ENCODE data around the gene ALPG. TPM values are rescaled to one million over a fixed set of nuclear protein-coding genes. Genes with fewer than 3 reads are reported as not detected.

Gene ALPG
- total and polyA plus RNA-seq, 10 of the 15 experiments (the other 5 are each of a cell fraction or from before 2014, with no cell fraction given): not detected

GRCh38 chr2:232434091-232434490 is 27.4 kb downstream of the ALPG start:
- H4K20me1 ChIP-seq (ENCODE audit: control insufficient read depth, insufficient read depth): no peaks in the 10 kb centered on the region
- ChIA-PET RAD21 (ENCODE audit: unreplicated experiment) (no interaction called here), POLR2A (no interaction called here), CTCF (interaction anchor here (2.1 kb wide), 1 partner anchor 13 kb away, joined by 4 read pairs; no protein-coding TSS in a partner anchor), SMC1A (ENCODE audit: uncharacterized antibody, unreplicated experiment) (no interaction called here)
- no peaks in the 10 kb centered on the region for H3K79me2 ChIP-seq (ENCODE audit: control insufficient read depth, insufficient read depth, low read length)
- in situ Hi-C loops (cut with MboI): loop anchor here (5.0 kb wide), 2 partner anchors 52 to 527 kb away; no protein-coding TSS in a partner anchor
- H3K9me3 ChIP-seq (replicated peaks; ENCODE audit: control insufficient read depth, insufficient read depth, low read length): no peaks in the 10 kb centered on the region
- no peak for ATAC-seq
- H3K4me1 ChIP-seq (ENCODE audit: control insufficient read depth, insufficient read depth, low read length): no peaks in the 10 kb centered on the region
- H3K36me3 ChIP-seq (ENCODE audit: control insufficient read depth in 2 of 2, insufficient read depth in 2 of 2, low read length in 1 of 2): no peaks in the 10 kb centered on the region
- H3K27ac ChIP-seq (ENCODE audit: control insufficient read depth, insufficient read depth): no peak overlapping the region
- intact Hi-C loops (cut with micrococcal nuclease; ENCODE audit: unreplicated experiment): no loop called here
- 17% methylated on average over 9 of the region's 9 CpGs for WGBS (ENCODE audit: insufficient coverage, insufficient replicate concordance, low lambda C conversion rate, missing lambda C conversion rate)
- H3K9ac ChIP-seq (ENCODE audit: control insufficient read depth, insufficient read depth, low read length): no peak overlapping the region
- no peak overlapping the region for H3K4me3 ChIP-seq
- H3K4me2 ChIP-seq (ENCODE audit: control insufficient read depth, insufficient read depth): no peak overlapping the region
- H2AFZ ChIP-seq (ENCODE audit: control insufficient read depth, low read depth, low read length): no peak overlapping the region
- no peaks in the 10 kb centered on the region; a peak in 2 of 4 replicates for H3K27me3 ChIP-seq (replicated peaks in 1 of 2; ENCODE audit: control insufficient read depth in 2 of 2, insufficient read depth in 2 of 2, low read length in 1 of 2)
- BruUV-seq (replicated peaks): no TSS peak
- no peak for DNase-seq (ENCODE audit: low read depth, low spot score)
- FAIRE-seq: no peak
- TF ChIP-seq SMARCA5 (IDR thresholded peaks at IDR 0.05) (no peak), SREBF2 (IDR thresholded peaks at IDR 0.05; ENCODE audit: low read length) (no peak), RELA (IDR thresholded peaks at IDR 0.05; ENCODE audit: borderline replicate concordance, partially characterized antibody) (no peak), NR2C1 (IDR thresholded peaks at IDR 0.05) (no peak), RAD21 (IDR thresholded peaks at IDR 0.05; ENCODE audit: insufficient read depth, low read depth, low read length) (no peak), ZNF622 (IDR thresholded peaks at IDR 0.05) (no peak), TCF3 (IDR thresholded peaks at IDR 0.05; ENCODE audit: borderline replicate concordance, insufficient read depth, low read depth, low read length) (no peak), NFYB (IDR thresholded peaks at IDR 0.05; ENCODE audit: insufficient read depth, low read depth, low read length) (no peak)

Data from GM12878 (cell line).